IMR-90 (cell line): Measurements from ENCODE around the gene ISX. TPM values are rescaled to one million over a fixed set of nuclear protein-coding genes. Genes with fewer than 3 reads are reported as not detected.
A peak's percentile ranks its signal among the peaks of the same experiment; 100 is the strongest.

Experiments used
- ATAC-seq: fragments of 200-7000 bp; cut with Tn5 transposase; 2 replicates; pipeline ENCODE4 v1.9.1; 2020; ENCODE audit warnings: low read depth, mild to moderate bottlenecking, moderate library complexity
- Bru-seq: library from RNA; stranded (reverse); fragments of 400-500 nt; gene quantifications from one replicate; lab custom pipeline; 2021; lab: Mats Ljungman, UMichigan
- BruChase-seq, 2 experiments: library from RNA; stranded (reverse); fragments of 400-500 nt; gene quantifications; one replicate each; lab custom pipeline; 2021; lab: Mats Ljungman, UMichigan
- BruUV-seq: library from RNA; stranded (reverse); fragments of 400-500 nt; replicated peaks from 2 replicates; lab custom pipeline; 2021; lab: Mats Ljungman, UMichigan
- CTCF ChIA-PET: fragments of 300-600 bp; formaldehyde crosslinking; extraction: SDS; loops from one replicate; lab custom pipeline; 2021; ENCODE audit warnings: antibody characterized with exemption; lab: Yijun Ruan, JAX
- POLR2A ChIA-PET: fragments of 300-600 bp; sonication (Branson Sonifier 250); formaldehyde crosslinking; loops from one replicate; lab custom pipeline; 2022; ENCODE audit warnings: antibody characterized with exemption; ENCODE audit not compliant: unreplicated experiment; lab: Charles Lee
- DNase-seq: peaks from one replicate; pipeline ENCODE4 v3.0.0; 2013
- H2AFZ ChIP-seq: replicated peaks from 2 replicates; pipeline ENCODE3; 2013; ENCODE audit warnings: low read length, mild to moderate bottlenecking; ENCODE audit not compliant: poor library complexity
- H2AK5ac ChIP-seq: 2 replicates; pipeline ENCODE4 v1.6.1; 2013; ENCODE audit warnings: low read depth, low read length, inconsistent platforms
- H2AK9ac ChIP-seq: replicated peaks from 2 replicates; pipeline ENCODE3; 2013; ENCODE audit warnings: mild to moderate bottlenecking, low read depth, low read length, moderate library complexity; ENCODE audit not compliant: poor library complexity
- H2BK120ac ChIP-seq: 2 replicates; pipeline ENCODE4 v1.6.1; 2013; ENCODE audit warnings: low read depth, low read length, inconsistent platforms
- H2BK15ac ChIP-seq: 3 replicates; pipeline ENCODE4 v1.6.1; 2013; ENCODE audit warnings: low read depth, low read length, inconsistent platforms
- H2BK20ac ChIP-seq: 2 replicates; pipeline ENCODE4 v1.6.1; 2013; ENCODE audit warnings: low read depth, mild to moderate bottlenecking, inconsistent platforms, low read length, moderate library complexity
- H2BK5ac ChIP-seq: 2 replicates; pipeline ENCODE4 v1.6.1; 2013; ENCODE audit warnings: mild to moderate bottlenecking, low read depth, low read length, inconsistent platforms; ENCODE audit not compliant: poor library complexity, severe bottlenecking
- H3K14ac ChIP-seq: replicated peaks from 2 replicates; pipeline ENCODE4 v1.6.1; 2013; ENCODE audit warnings: low read depth, low read length, inconsistent platforms
- H3K18ac ChIP-seq: 2 replicates; pipeline ENCODE4 v1.6.1; 2013; ENCODE audit warnings: low read depth, low read length, control low read depth
- H3K23ac ChIP-seq: 2 replicates; pipeline ENCODE4 v1.6.1; 2013; ENCODE audit warnings: low read depth, low read length, inconsistent platforms
- H3K27ac ChIP-seq: 2 replicates; pipeline ENCODE4 v1.5.1; 2013; ENCODE audit warnings: mild to moderate bottlenecking, control low read depth, low read length; ENCODE audit not compliant: insufficient read depth
- H3K27me3 ChIP-seq: 2 replicates; pipeline ENCODE4 v1.6.1; 2013; ENCODE audit warnings: low read length; ENCODE audit not compliant: control insufficient read depth, insufficient read depth
- H3K36me3 ChIP-seq: 2 replicates; pipeline ENCODE4 v1.6.1; 2013; ENCODE audit warnings: low read length, mixed read lengths; ENCODE audit not compliant: control insufficient read depth, insufficient read depth
- H3K4ac ChIP-seq: 2 replicates; pipeline ENCODE4 v1.6.1; 2013; ENCODE audit warnings: low read depth, low read length, inconsistent platforms
- H3K4me1 ChIP-seq: 2 replicates; pipeline ENCODE4 v1.6.1; 2013; ENCODE audit warnings: low read length, mixed read lengths; ENCODE audit not compliant: control insufficient read depth, insufficient read depth
- H3K4me2 ChIP-seq: 2 replicates; pipeline ENCODE4 v1.6.1; 2013; ENCODE audit warnings: low read depth, mild to moderate bottlenecking, control low read depth, low read length, moderate library complexity
- H3K4me3 ChIP-seq: 2 replicates; pipeline ENCODE4 v1.5.1; 2013; ENCODE audit warnings: low read depth, mild to moderate bottlenecking, control low read depth, low read length, moderate library complexity; ENCODE audit not compliant: insufficient read depth
- H3K56ac ChIP-seq: 2 replicates; pipeline ENCODE4 v1.6.1; 2013; ENCODE audit warnings: low read length, inconsistent platforms; ENCODE audit not compliant: insufficient read depth; ENCODE audit errors: extremely low read depth
- H3K79me1 ChIP-seq, 2 experiments: 2 replicates each; pipeline ENCODE4 v1.6.1; 2013; ENCODE audit warnings: low read length in 2 of 2, inconsistent platforms in 1 of 2, low read depth in 1 of 2
- H3K9ac ChIP-seq: 2 replicates; pipeline ENCODE4 v1.6.1; 2013; ENCODE audit warnings: low read depth, low read length, control low read depth
- H3K9me1 ChIP-seq: 2 replicates; pipeline ENCODE4 v1.6.1; 2013; ENCODE audit warnings: low read length, inconsistent platforms; ENCODE audit not compliant: insufficient read depth
- H3K9me3 ChIP-seq: 2 replicates; pipeline ENCODE4 v1.6.1; 2013; ENCODE audit warnings: low read length; ENCODE audit not compliant: control insufficient read depth, insufficient read depth
- H4K20me1 ChIP-seq: 2 replicates; pipeline ENCODE4 v1.6.1; 2013; ENCODE audit warnings: low read length, inconsistent platforms; ENCODE audit not compliant: insufficient read depth
- H4K5ac ChIP-seq: 2 replicates; pipeline ENCODE4 v1.6.1; 2013; ENCODE audit warnings: mild to moderate bottlenecking, low read depth, low read length, control low read depth
- H4K8ac ChIP-seq, 2 experiments: 2 replicates each; pipeline ENCODE4 v1.6.1; 2013; ENCODE audit warnings: low read depth in 2 of 2, low read length in 2 of 2, control low read depth in 1 of 2, inconsistent platforms in 1 of 2
- H4K91ac ChIP-seq: 2 replicates; pipeline ENCODE4 v1.6.1; 2013; ENCODE audit warnings: low read depth, low read length, inconsistent platforms; ENCODE audit not compliant: insufficient read depth
- BHLHE40 ChIP-seq: fragments of 150-350 bp; IDR thresholded peaks from 2 replicates; pipeline ENCODE4 v1.6.1; 2016; ENCODE audit warnings: mild to moderate bottlenecking, low read depth, low read length
- CHD1 ChIP-seq: IDR thresholded peaks from 2 replicates; pipeline ENCODE4 v1.6.1; 2012; ENCODE audit warnings: low read depth, low read length, improper control_type of control experiment
- MAZ ChIP-seq: IDR thresholded peaks from 2 replicates; pipeline ENCODE4 v1.6.1; 2012; ENCODE audit warnings: low read depth, mild to moderate bottlenecking, low read length, improper control_type of control experiment, moderate library complexity, borderline replicate concordance
- WGBS, 2 experiments: methylation state at CpG; one replicate each; pipeline versions ENCODE4 v1.1.5 to v1.1.7; 2013; ENCODE audit warnings: missing lambda C conversion rate in 2 of 2; ENCODE audit not compliant: insufficient read length in 1 of 2; ENCODE audit errors: extremely low coverage in 2 of 2; 5-methylcytosine and 5-hydroxymethylcytosine counted together
- dilution Hi-C: fragments of 300-500 bp; cut with HindIII; formaldehyde crosslinking; loops from one replicate; pipeline ENCODE4 v1.14.3; 2018; ENCODE audit warnings: low sequenced_read_pairs; ENCODE audit not compliant: unreplicated experiment
- in situ Hi-C: fragments of 300-500 bp; cut with MboI; formaldehyde crosslinking; loops from 3 replicates; pipeline ENCODE4 v1.14.3; 2019; ENCODE audit warnings: low sequenced_read_pairs, inconsistent platforms, mixed read lengths
- intact Hi-C: fragments of 100-400 bp; cut with micrococcal nuclease; formaldehyde crosslinking; loops from 2 replicates; pipeline ENCODE4 v1.10.0; 2022
- long read RNA-seq: library from polyadenylated mRNA; unstranded; transcript quantifications from one replicate; pipeline ENCODE4 v2.0.0, GENCODE V29; 2021; ENCODE audit not compliant: unreplicated experiment
- polyA plus RNA-seq, 3 experiments: library from polyadenylated mRNA; depleted of rRNA; stranded (reverse); fragments of >200 nt; gene quantifications; 2 replicates each; pipeline ENCODE4 v1.2.3, GENCODE V29; 2012; ENCODE audit warnings: low replicate concordance in 1 of 3
- total RNA-seq: library from RNA; depleted of rRNA; stranded (reverse); fragments of >200 nt; gene quantifications from 2 replicates; pipeline ENCODE4 v1.2.3, GENCODE V29; 2012; rRNA removed

ISX gene
- total RNA-seq (not detected in 2 replicates), polyA plus RNA-seq (2012; rRNA removed) (not detected in 2 replicates), Bru-seq, nascent RNA (not detected), BruChase-seq, experiment 1, labeled RNA remaining after a 6-hour chase (not detected), BruChase-seq, experiment 2, labeled RNA remaining after a 2-hour chase (not detected)
- polyA plus RNA-seq (2012; cell fraction: cytosol; rRNA removed) = not detected in 2 replicates
- not detected in 2 replicates for polyA plus RNA-seq (2012; cell fraction: nucleus; rRNA removed; ENCODE audit: low replicate concordance)
- long read RNA-seq = 0 reads

- Histone ChIP-seq H3K23ac (no peak within 1 kb of the TSS), H3K27ac (no peak within 1 kb of the TSS), H4K91ac (no peak within 1 kb of the TSS), H2AK9ac (no peak within 1 kb of the TSS), H3K14ac (no peak within 1 kb of the TSS), H2BK120ac (no peak within 1 kb of the TSS), H4K8ac (no peak within 1 kb of the TSS), H2BK15ac (no peak within 1 kb of the TSS), H3K9ac (no peak within 1 kb of the TSS), H3K36me3 (no peaks in the 10 kb centered on the region), H3K79me1 (no peaks in the 10 kb centered on the region), H2AK5ac (no peak within 1 kb of the TSS), H3K9me3 (peaks cover 15% of the 10 kb centered on the region; the same call in 1 of the 2 replicates), H3K4me1 (no peaks in the 10 kb centered on the region), H2AFZ (peak within 1 kb of the TSS; percentile 33), H3K27me3 (no peaks in the 10 kb centered on the region), H4K5ac (no peak within 1 kb of the TSS), H3K4me3 (no peak within 1 kb of the TSS), H3K4ac (no peak within 1 kb of the TSS), H3K56ac (no peak within 1 kb of the TSS), H3K9me1 (no peaks in the 10 kb centered on the region), H4K20me1 (no peaks in the 10 kb centered on the region), H2BK20ac (no peak within 1 kb of the TSS), H3K18ac (no peak within 1 kb of the TSS), H3K4me2 (no peak within 1 kb of the TSS), H2BK5ac (no peak within 1 kb of the TSS)
- ChIA-PET CTCF (no interaction called here), POLR2A (no interaction called here)
- intact Hi-C loops (no loop called here), in situ Hi-C loops (no loop called here), dilution Hi-C loops (no loop called here)
- DNase-seq (no peak), ATAC-seq (no peak)
- TF ChIP-seq BHLHE40 = no peak
- TF ChIP-seq CHD1 = no peak
- TF ChIP-seq MAZ = no peak
- WGBS, 2 experiments = no CpG with 5 or more reads among the region's 1 CpG
- BruUV-seq = no TSS peak
Measured at GRCh38 chr22:35065796-35066218, at the start of gene ISX. TSS of gene ISX (plus strand) at chr22:35066158. CDS start at chr22:35067088, 930 bp downstream.
